Sigmoid colon (tissue), 7 donors: Measurements from ENCODE around the gene PLCG1. TPM values are rescaled to one million over a fixed set of nuclear protein-coding genes. Genes with fewer than 3 reads are reported as not detected.

Experiments used
- DNase-seq: peaks from one replicate; pipeline ENCODE4 v3.0.0-alpha.2; 2019
- H3K27ac ChIP-seq, 4 donors: fragments of 200-600 bp; sonication (generic); one replicate each; pipeline ENCODE4 v1.5.1; 2016 to 2019; ENCODE audit warnings: mild to moderate bottlenecking in 1 of 4
- H3K27me3 ChIP-seq, 3 donors: fragments of 200-600 bp; sonication (generic); one replicate each; pipeline ENCODE4 v1.5.1; 2019; ENCODE audit warnings: mild to moderate bottlenecking in 1 of 3
- H3K36me3 ChIP-seq, 4 donors: fragments of 200-600 bp; sonication (generic); one replicate each; pipeline ENCODE4 v1.5.1; 2016 to 2019
- H3K4me1 ChIP-seq, 4 donors: fragments of 200-600 bp; sonication (generic); one replicate each; pipeline ENCODE4 v1.5.1; 2017 to 2019
- H3K4me3 ChIP-seq, 4 donors: fragments of 200-600 bp; sonication (generic); one replicate each; pipeline ENCODE4 v1.5.1; 2017 to 2019; ENCODE audit warnings: mild to moderate bottlenecking in 2 of 4, moderate library complexity in 1 of 4
- H3K9me3 ChIP-seq, 4 donors: fragments of 200-600 bp in 3 of 4; sonication (generic) in 3 of 4; one replicate each; pipeline versions ENCODE4 v1.5.1 to v1.6.1; 2013 to 2019
- EP300 ChIP-seq, 4 donors: sonication (generic); formaldehyde crosslinking; IDR thresholded peaks; one replicate each; pipeline ENCODE4 v1.6.1; 2017; ENCODE audit warnings: antibody characterized with exemption in 4 of 4
- POLR2A ChIP-seq, 2 donors: fragments of 450-650 bp; IDR thresholded peaks; one replicate each; pipeline ENCODE4 v1.6.1; 2016; ENCODE audit warnings: antibody characterized with exemption in 2 of 2, mild to moderate bottlenecking in 2 of 2, moderate library complexity in 2 of 2
- POLR2AphosphoS5 ChIP-seq, 4 donors: sonication (generic); formaldehyde crosslinking; IDR thresholded peaks; one replicate each; pipeline ENCODE4 v1.6.1; 2017; ENCODE audit warnings: antibody characterized with exemption in 4 of 4
- WGBS, 2 donors: extraction: QIAGEN DNeasy Blood & Tissue Kit; methylation state at CpG; one replicate each; pipeline ENCODE4 v1.1.7; 2013; 5-methylcytosine and 5-hydroxymethylcytosine counted together
- intact Hi-C: fragments of 100-400 bp; cut with DNase I; formaldehyde crosslinking; loops from one replicate; pipeline ENCODE4 v1.15.1; 2023
- polyA plus RNA-seq, 3 donors: library from polyadenylated mRNA; stranded (reverse); fragments of 200-250 nt; gene quantifications; one replicate each; pipeline ENCODE4 v1.2.3, GENCODE V29; 2013
- total RNA-seq, 4 donors: library from RNA; depleted of rRNA; stranded (reverse); fragments of >200 nt; gene quantifications; one replicate each; pipeline ENCODE4 v1.1.0, GENCODE V29; 2016
- TF ChIP-seq, protein P1 (sequence below), 4 experiments: fragments of 450-650 bp in 3 of 4; fragments of 200-600 bp in 1 of 4; IDR thresholded peaks; one replicate each; pipeline ENCODE4 v1.5.1; 2016 to 2019; ENCODE audit warnings: antibody characterized with exemption in 4 of 4, mild to moderate bottlenecking in 3 of 4, moderate library complexity in 2 of 4
- donor health status: healthy with polysubstance abuse.
- donor health status: Bipolar disorder and iron deficiency.
- donor health status: healthy.

Gene PLCG1
- total and polyA plus RNA-seq, 7 donors: 9.9 to 152 (median 55.1) TPM

DNA sequence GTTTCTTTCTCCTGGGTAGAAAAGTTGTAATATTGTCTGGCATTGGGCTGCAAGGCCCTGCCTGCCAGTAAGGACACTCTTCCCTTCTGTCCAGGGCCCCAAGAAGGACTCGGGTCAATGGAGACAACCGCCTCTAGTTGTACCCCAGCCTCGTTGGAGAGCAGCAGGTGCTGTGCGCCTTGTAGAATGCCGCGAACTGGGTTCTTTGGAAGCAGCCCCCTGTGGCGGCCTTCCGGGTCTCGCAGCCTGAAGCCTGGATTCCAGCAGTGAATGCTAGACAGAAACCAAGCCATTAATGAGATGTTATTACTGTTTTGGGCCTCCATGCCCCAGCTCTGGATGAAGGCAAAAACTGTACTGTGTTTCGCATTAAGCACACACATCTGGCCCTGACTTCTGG is 37.0 kb downstream of the PLCG1 start:
- no peak for TF ChIP-seq POLR2A (IDR thresholded peaks at IDR 0.05)
- TF ChIP-seq, protein P1, sequence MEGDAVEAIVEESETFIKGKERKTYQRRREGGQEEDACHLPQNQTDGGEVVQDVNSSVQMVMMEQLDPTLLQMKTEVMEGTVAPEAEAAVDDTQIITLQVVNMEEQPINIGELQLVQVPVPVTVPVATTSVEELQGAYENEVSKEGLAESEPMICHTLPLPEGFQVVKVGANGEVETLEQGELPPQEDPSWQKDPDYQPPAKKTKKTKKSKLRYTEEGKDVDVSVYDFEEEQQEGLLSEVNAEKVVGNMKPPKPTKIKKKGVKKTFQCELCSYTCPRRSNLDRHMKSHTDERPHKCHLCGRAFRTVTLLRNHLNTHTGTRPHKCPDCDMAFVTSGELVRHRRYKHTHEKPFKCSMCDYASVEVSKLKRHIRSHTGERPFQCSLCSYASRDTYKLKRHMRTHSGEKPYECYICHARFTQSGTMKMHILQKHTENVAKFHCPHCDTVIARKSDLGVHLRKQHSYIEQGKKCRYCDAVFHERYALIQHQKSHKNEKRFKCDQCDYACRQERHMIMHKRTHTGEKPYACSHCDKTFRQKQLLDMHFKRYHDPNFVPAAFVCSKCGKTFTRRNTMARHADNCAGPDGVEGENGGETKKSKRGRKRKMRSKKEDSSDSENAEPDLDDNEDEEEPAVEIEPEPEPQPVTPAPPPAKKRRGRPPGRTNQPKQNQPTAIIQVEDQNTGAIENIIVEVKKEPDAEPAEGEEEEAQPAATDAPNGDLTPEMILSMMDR (IDR thresholded peaks at IDR 0.05): no peak
- DNase-seq: no peak
- H3K9me3 ChIP-seq: no peaks in the 10 kb centered on the region
- intact Hi-C loops: loop anchor here (5.0 to 10.0 kb wide), 2 partner anchors 37 to 240 kb away; partner anchors contain the start of gene PLCG1
- H3K4me3 ChIP-seq: no peak overlapping the region
- peak overlapping the region; percentile 74 to 83 (median 80) for H3K27ac ChIP-seq
- WGBS, 2 donors: 95 to 96% methylated on average over 10 of the region's 10 CpGs
- H3K27me3 ChIP-seq: no peaks in the 10 kb centered on the region
- peaks cover 0 to 79% (median 74%) of the 10 kb centered on the region in 4 donors for H3K4me1 ChIP-seq
- H3K36me3 ChIP-seq: peaks cover 4 to 51% (median 20%) of the 10 kb centered on the region in 4 donors

DNA sequence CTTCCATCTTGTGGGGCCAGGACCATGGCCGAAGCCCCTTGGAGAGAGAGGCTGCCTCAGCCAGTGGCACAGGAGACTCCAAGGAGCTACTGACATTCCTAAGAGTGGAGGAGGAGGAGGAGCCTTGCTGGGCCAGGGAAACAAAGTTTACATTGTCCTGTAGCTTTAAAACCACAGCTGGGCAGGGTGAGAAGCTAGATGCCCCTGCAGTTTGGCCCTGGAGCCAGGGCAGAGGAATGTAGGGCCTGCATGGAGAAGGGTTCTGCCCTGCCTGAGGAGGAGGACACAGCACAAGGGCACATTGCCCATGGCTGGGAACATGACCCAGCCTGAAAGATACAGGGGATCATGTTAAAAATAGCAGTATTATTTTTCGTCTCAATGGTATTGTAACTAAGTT is 37.4 kb downstream of the PLCG1 start:
- H3K9me3 ChIP-seq: no peaks in the 10 kb centered on the region
- H3K4me3 ChIP-seq: no peak overlapping the region
- DNase-seq: no peak
- TF ChIP-seq POLR2AphosphoS5 (IDR thresholded peaks at IDR 0.05): no peak
- no peak for TF ChIP-seq POLR2A (IDR thresholded peaks at IDR 0.05)
- TF ChIP-seq EP300 (IDR thresholded peaks at IDR 0.05): no peak
- TF ChIP-seq, protein P1 (IDR thresholded peaks at IDR 0.05): no peak
- peaks cover 4 to 46% (median 16%) of the 10 kb centered on the region in 4 donors for H3K36me3 ChIP-seq
- WGBS, 2 donors: 84 to 93% methylated on average over 2 of the region's 2 CpGs
- H3K27ac ChIP-seq: peak overlapping the region; percentile 74 to 83 (median 80)
- intact Hi-C loops: loop anchor here (5.0 to 10.0 kb wide), 2 partner anchors 37 to 240 kb away; partner anchors contain the start of gene PLCG1
- H3K27me3 ChIP-seq: no peaks in the 10 kb centered on the region
- peaks cover 0 to 83% (median 78%) of the 10 kb centered on the region in 4 donors for H3K4me1 ChIP-seq

DNA sequence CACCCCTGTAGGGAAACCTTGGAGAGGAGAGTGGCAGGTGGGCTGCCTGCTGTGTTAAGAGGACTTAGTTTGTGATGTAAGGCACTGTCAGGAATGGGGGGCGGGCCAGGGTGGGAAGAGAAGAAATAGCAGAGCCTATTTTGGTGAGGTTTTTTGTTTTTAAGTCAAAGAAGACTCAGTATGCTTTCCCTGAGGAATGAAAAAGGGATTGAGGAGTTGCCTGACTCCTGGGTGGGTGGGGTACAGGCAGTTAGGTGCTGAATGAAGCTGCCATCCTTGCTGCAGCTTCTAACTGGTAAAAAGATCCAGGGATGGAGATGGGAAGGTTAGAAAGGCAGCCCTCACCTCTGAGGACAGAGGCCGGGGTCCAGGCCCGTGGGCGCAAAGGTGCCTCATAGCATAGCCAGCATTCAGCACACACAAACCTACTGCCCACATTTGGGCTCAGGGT is 37.9 kb downstream of the PLCG1 start:
- intact Hi-C loops: loop anchor here (10.0 kb wide), 1 partner anchor 240 kb away; no protein-coding TSS in a partner anchor
- no peak overlapping the region for H3K4me3 ChIP-seq
- no peak for DNase-seq
- WGBS, 2 donors: 97 to 98% methylated on average over 4 of the region's 4 CpGs
- peaks cover 0 to 84% (median 81%) of the 10 kb centered on the region in 4 donors for H3K4me1 ChIP-seq
- no peaks in the 10 kb centered on the region for H3K27me3 ChIP-seq
- TF ChIP-seq EP300 (IDR thresholded peaks at IDR 0.05) (no peak), POLR2AphosphoS5 (IDR thresholded peaks at IDR 0.05) (no peak), POLR2A (IDR thresholded peaks at IDR 0.05) (no peak)
- TF ChIP-seq, protein P1 (IDR thresholded peaks at IDR 0.05): no peak
- H3K9me3 ChIP-seq: no peaks in the 10 kb centered on the region
- peak overlapping the region; percentile 74 to 83 (median 80) for H3K27ac ChIP-seq
- H3K36me3 ChIP-seq: peaks cover 4 to 42% (median 12%) of the 10 kb centered on the region in 4 donors

DNA sequence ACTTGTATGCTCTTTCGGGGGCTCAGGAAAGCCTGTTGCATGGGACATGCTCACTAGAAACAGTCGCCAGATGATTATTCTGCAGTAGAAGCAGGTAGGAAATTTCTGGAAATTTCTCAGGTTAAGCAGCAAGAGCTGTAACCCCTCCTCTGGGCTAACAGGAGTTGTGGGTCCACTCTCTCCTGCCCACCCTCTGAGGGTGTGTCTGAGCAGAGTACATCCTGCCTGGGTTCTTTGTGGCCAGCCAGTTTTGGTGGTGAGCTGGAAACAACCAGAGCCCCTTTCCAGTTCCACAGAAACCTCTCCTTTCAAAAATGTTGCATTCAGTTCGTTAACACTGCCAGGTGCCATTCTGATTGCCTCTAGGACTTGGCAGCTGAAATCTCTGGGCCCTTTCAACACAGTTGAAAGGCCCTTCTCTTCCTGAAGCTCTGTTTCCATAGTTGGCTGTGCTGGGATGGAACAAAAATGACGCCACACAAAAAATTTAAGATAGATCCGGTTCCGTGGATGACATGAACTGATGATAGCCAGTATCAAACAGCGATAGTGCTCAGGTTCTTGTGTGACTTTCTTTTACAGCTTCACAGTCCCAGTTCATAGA is 38.5 kb downstream of the PLCG1 start:
- Histone ChIP-seq H3K27me3 (no peaks in the 10 kb centered on the region), H3K27ac (peak overlapping the region; percentile 74 to 83 (median 80)), H3K9me3 (no peaks in the 10 kb centered on the region), H3K36me3 (peaks cover 4 to 36% (median 7%) of the 10 kb centered on the region in 4 donors), H3K4me1 (peaks cover 0 to 84% (median 81%) of the 10 kb centered on the region in 4 donors), H3K4me3 (no peak overlapping the region)
- no peak for DNase-seq
- intact Hi-C loops: loop anchor here (10.0 kb wide), 1 partner anchor 239 kb away; no protein-coding TSS in a partner anchor
- 91 to 92% methylated on average over 7 of the region's 7 CpGs for WGBS, 2 donors
- TF ChIP-seq EP300 (IDR thresholded peaks at IDR 0.05) (no peak), POLR2AphosphoS5 (IDR thresholded peaks at IDR 0.05) (no peak), POLR2A (IDR thresholded peaks at IDR 0.05) (no peak)
- TF ChIP-seq, protein P1 (IDR thresholded peaks at IDR 0.05): no peak
